Mucosa of descending colon (tissue), 3 donors: ENCODE results near the gene PIEZO2. TPM values are rescaled to one million over a fixed set of nuclear protein-coding genes. Genes with fewer than 3 reads are reported as not detected.
A peak's percentile ranks its signal among the peaks of the same experiment; 100 is the strongest.

Source experiments
- ATAC-seq: fragments of 200-7000 bp; cut with Tn5 transposase; one replicate; pipeline ENCODE4 v1.9.1; 2020; ENCODE audit warnings: mild to moderate bottlenecking, moderate library complexity
- DNase-seq, 3 donors: peaks; one replicate each; pipeline ENCODE4 v3.0.0-alpha.2; 2020
- H3K36me3 ChIP-seq: fragments of 200-600 bp; one replicate; pipeline ENCODE4 v1.8.0; 2021; ENCODE audit warnings: low read depth, mild to moderate bottlenecking
- H3K4me1 ChIP-seq: fragments of 200-600 bp; one replicate; pipeline ENCODE4 v1.8.0; 2021; ENCODE audit warnings: low read depth, mild to moderate bottlenecking
- H3K4me3 ChIP-seq: fragments of 200-600 bp; one replicate; pipeline ENCODE4 v1.8.0; 2021; ENCODE audit warnings: mild to moderate bottlenecking
- H3K9me3 ChIP-seq: fragments of 200-600 bp; one replicate; pipeline ENCODE4 v1.8.0; 2021; ENCODE audit warnings: mild to moderate bottlenecking
- intact Hi-C, 2 donors: fragments of 100-400 bp; cut with DNase I in 1 of 2; cut with micrococcal nuclease in 1 of 2; formaldehyde crosslinking; loops; one replicate each; pipeline versions ENCODE4 v1.11.0 to v1.11.1; 2022; cut with DNase I, micrococcal nuclease
- total RNA-seq, 3 donors: library from RNA; stranded (reverse); fragmentation: NEBNext Ultra II Directional in 2 of 3; extraction: Animal tissue kit (Norgen Biotek cat#: 25700) in 2 of 3; gene quantifications; one replicate each; pipeline versions ENCODE4 v1.2.1 to v1.2.4, GENCODE V29; 2021 to 2023
- TF ChIP-seq, protein P1 (sequence below): fragments of 200-600 bp; IDR thresholded peaks from one replicate; pipeline ENCODE4 v1.8.0; 2022; ENCODE audit warnings: antibody characterized with exemption, mild to moderate bottlenecking
- donor health status: DM: no; HTN: no; CAD: no; lungs with moderate emphysema.
- donor health status: DM: no; HTN: no; CAD: no.
- donor health status: DM: no; HTN: yes; CAD: no.

Gene PIEZO2
- total RNA-seq, 3 donors from 2014 or later = 1.0 to 18.9 (median 1.4) TPM

DNA sequence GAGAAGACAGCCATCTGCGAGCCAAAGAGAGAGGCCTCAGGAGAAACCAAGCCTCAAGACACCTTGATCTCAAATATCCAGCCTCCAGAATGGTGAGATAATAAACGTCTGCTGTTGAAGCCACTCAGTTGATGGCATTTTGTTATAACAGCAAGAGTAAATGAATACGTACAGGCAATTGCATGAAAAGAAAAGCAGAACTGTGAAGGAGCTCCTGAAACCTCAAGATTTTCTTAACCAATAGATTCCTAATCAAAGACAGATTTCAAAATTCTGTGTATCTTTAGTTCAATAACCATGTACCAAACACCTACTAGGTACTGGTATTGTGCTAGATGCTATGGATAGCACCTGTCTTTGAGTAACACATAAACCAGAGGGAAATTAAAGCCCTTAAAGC lies 139.5 kb downstream of the PIEZO2 start:
- TF ChIP-seq, protein P1, sequence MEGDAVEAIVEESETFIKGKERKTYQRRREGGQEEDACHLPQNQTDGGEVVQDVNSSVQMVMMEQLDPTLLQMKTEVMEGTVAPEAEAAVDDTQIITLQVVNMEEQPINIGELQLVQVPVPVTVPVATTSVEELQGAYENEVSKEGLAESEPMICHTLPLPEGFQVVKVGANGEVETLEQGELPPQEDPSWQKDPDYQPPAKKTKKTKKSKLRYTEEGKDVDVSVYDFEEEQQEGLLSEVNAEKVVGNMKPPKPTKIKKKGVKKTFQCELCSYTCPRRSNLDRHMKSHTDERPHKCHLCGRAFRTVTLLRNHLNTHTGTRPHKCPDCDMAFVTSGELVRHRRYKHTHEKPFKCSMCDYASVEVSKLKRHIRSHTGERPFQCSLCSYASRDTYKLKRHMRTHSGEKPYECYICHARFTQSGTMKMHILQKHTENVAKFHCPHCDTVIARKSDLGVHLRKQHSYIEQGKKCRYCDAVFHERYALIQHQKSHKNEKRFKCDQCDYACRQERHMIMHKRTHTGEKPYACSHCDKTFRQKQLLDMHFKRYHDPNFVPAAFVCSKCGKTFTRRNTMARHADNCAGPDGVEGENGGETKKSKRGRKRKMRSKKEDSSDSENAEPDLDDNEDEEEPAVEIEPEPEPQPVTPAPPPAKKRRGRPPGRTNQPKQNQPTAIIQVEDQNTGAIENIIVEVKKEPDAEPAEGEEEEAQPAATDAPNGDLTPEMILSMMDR = no peak
- intact Hi-C loops = no loop called here
- Histone ChIP-seq H3K36me3 (no peaks in the 10 kb centered on the region), H3K4me1 (no peaks in the 10 kb centered on the region), H3K9me3 (no peaks in the 10 kb centered on the region), H3K4me3 (no peak overlapping the region)
- no peak for ATAC-seq
- DNase-seq = no peak

DNA sequence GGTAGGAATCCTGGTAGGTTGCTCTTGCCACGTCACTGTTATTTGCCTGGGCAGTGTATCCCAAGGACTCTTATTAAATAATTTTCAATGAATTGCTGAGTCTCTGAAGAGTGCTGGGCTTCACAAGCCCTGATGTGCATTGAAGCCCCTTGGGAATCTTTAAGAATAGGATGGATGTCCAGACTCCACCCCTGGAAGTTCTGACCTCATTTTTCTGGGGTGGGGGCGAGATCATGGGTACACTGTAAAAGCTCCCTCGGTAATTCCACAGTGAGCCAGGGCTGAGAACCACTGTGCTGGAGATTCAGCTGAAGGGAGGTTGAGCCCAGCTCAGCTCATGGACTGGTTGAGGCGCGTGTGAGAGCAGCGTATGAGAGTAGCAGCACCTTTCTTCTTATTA lies 140.2 kb downstream of the PIEZO2 start:
- ATAC-seq (no peak), DNase-seq (no peak)
- Histone ChIP-seq H3K4me3 (no peak overlapping the region), H3K9me3 (no peaks in the 10 kb centered on the region), H3K36me3 (no peaks in the 10 kb centered on the region), H3K4me1 (no peaks in the 10 kb centered on the region)
- intact Hi-C loops = no loop called here
- TF ChIP-seq, protein P1 = no peak

DNA sequence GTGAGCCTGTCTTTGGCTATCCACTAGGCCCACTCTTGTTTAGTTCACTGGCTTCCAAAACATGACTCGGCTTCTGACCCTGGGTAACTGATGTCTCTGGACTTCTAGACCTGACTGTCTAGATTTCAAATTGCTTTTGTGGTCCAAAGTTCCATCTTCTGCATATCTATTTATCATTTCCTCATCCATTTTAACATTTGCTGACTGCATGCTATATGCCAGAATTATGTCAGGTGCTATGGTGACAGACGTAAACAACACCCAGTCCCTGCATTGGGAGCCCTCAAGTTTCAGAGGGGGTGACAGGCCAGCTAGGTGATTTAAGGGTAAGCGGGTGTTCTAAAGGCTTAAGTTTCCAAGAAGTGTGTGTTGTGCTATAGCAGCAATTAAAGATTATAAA lies 140.9 kb downstream of the PIEZO2 start:
- TF ChIP-seq, protein P1 = no peak
- Histone ChIP-seq H3K4me3 (no peak overlapping the region), H3K4me1 (no peaks in the 10 kb centered on the region), H3K9me3 (no peaks in the 10 kb centered on the region), H3K36me3 (no peaks in the 10 kb centered on the region)
- intact Hi-C loops = no loop called here
- DNase-seq (no peak), ATAC-seq (no peak)

DNA sequence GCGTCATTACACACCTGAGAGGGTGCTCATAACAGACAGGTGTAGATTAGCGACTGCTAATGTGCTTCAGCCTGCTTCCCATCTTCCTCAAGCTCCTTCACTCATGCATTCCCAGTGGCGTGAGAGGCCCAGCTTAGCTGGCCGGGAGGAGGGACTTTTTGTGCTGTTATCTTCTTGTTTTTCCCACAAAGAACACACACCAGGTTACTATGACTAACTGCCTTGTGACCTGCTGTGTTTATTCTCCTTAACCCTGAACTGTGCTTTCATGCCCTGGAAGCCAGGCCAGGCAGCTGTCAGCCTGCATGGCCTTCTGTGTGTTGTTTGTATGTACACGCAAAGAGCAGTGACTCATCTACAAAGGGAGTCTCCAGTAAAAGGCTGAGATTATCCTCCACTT lies 143.8 kb downstream of the PIEZO2 start:
- Histone ChIP-seq H3K4me1 (no peaks in the 10 kb centered on the region), H3K9me3 (no peaks in the 10 kb centered on the region), H3K36me3 (no peaks in the 10 kb centered on the region), H3K4me3 (no peak overlapping the region)
- intact Hi-C loops = no loop called here
- ATAC-seq (peak; percentile 95), DNase-seq (peak in 1 of 3 donors; percentile 31)
- TF ChIP-seq, protein P1 = no peak

DNA sequence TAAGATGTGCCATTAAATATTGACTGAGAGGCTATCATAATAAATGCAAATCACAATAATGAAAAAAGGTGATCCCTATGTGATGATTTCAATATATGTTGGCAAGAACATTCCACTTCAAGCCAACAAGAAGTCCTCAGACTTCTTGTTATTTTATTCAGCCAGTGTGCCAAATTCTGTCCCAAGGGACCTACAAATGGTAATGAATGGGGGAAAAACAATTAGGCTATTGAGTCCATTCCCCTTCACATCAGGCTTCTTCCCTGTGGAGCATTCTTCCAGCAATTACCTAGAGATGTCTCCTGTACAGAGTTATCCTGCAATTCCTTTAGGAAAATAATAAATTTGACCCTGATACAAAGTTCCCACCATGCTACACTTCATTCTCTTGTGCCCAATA lies 144.4 kb downstream of the PIEZO2 start:
- no peak for ATAC-seq
- intact Hi-C loops = no loop called here
- no peak overlapping the region for H3K4me3 ChIP-seq

More for the DNA sequence above, 144.4 kb downstream of the PIEZO2 start:
- no peaks in the 10 kb centered on the region for H3K4me1 ChIP-seq
- H3K36me3 ChIP-seq = no peaks in the 10 kb centered on the region
- no peak for DNase-seq
- TF ChIP-seq, protein P1 = no peak
- H3K9me3 ChIP-seq = no peaks in the 10 kb centered on the region
